H9 (cell line): ENCODE measurements around the gene GNPDA1. TPM values are rescaled to one million over a fixed set of nuclear protein-coding genes. Genes with fewer than 3 reads are reported as not detected.

ENCODE experiments used
- DNase-seq: peaks from one replicate; pipeline ENCODE4 v3.0.0-alpha.2; 2017
- H2AFZ ChIP-seq: one replicate; pipeline ENCODE4 v1.6.1; 2013; ENCODE audit warnings: mild to moderate bottlenecking, low read length, control low read depth, moderate library complexity
- H2AK5ac ChIP-seq: 2 replicates; pipeline ENCODE4 v1.6.1; 2013; ENCODE audit warnings: low read length, control low read depth, mixed read lengths; ENCODE audit not compliant: insufficient read length
- H2BK120ac ChIP-seq: one replicate; pipeline ENCODE4 v1.6.1; 2013; ENCODE audit warnings: low read depth, mild to moderate bottlenecking, low read length, control low read depth, inconsistent platforms; ENCODE audit not compliant: poor library complexity, severe bottlenecking
- H2BK12ac ChIP-seq: 2 replicates; pipeline ENCODE4 v1.6.1; 2013; ENCODE audit warnings: low read length, control low read depth, mixed read lengths, low read depth; ENCODE audit not compliant: insufficient read length
- H2BK15ac ChIP-seq: 2 replicates; pipeline ENCODE4 v1.6.1; 2013; ENCODE audit warnings: low read depth, low read length, control low read depth
- H2BK20ac ChIP-seq: one replicate; pipeline ENCODE4 v1.6.1; 2013; ENCODE audit warnings: low read depth, mild to moderate bottlenecking, low read length, control low read depth, inconsistent platforms; ENCODE audit not compliant: poor library complexity, severe bottlenecking
- H2BK5ac ChIP-seq: 2 replicates; pipeline ENCODE4 v1.6.1; 2013; ENCODE audit warnings: low read length, control low read depth, mixed read lengths; ENCODE audit not compliant: insufficient read length
- H3K14ac ChIP-seq: 2 replicates; pipeline ENCODE4 v1.6.1; 2013; ENCODE audit warnings: low read length, control low read depth; ENCODE audit not compliant: insufficient read depth
- H3K18ac ChIP-seq: 2 replicates; pipeline ENCODE4 v1.6.1; 2013; ENCODE audit warnings: low read depth, mild to moderate bottlenecking, mixed read lengths, low read length, control low read depth; ENCODE audit not compliant: insufficient read length
- H3K23ac ChIP-seq: 2 replicates; pipeline ENCODE4 v1.6.1; 2013; ENCODE audit warnings: low read length, control low read depth, mixed read lengths, low read depth; ENCODE audit not compliant: insufficient read length
- H3K23me2 ChIP-seq: 2 replicates; pipeline ENCODE4 v1.6.1; 2013; ENCODE audit warnings: low read depth, mild to moderate bottlenecking, mixed read lengths, low read length, control low read depth; ENCODE audit not compliant: insufficient read length, poor library complexity, severe bottlenecking
- H3K27ac ChIP-seq: 2 replicates; pipeline ENCODE4 v1.5.1; 2013; ENCODE audit warnings: low read length, control low read depth, mixed read lengths, low read depth; ENCODE audit not compliant: insufficient read length
- H3K27me3 ChIP-seq: 2 replicates; pipeline ENCODE4 v1.6.1; 2013; ENCODE audit warnings: low read length, control low read depth, inconsistent platforms; ENCODE audit not compliant: insufficient read depth
- H3K4ac ChIP-seq: 2 replicates; pipeline ENCODE4 v1.6.1; 2013; ENCODE audit warnings: low read depth, mild to moderate bottlenecking, control low read depth, inconsistent platforms, low read length, moderate library complexity
- H3K4me1 ChIP-seq: 2 replicates; pipeline ENCODE4 v1.6.1; 2013; ENCODE audit warnings: low read length, control low read depth, inconsistent platforms; ENCODE audit not compliant: insufficient read depth
- H3K4me2 ChIP-seq: 2 replicates; pipeline ENCODE4 v1.6.1; 2013; ENCODE audit warnings: low read length, control low read depth, mixed read lengths; ENCODE audit not compliant: insufficient read length, insufficient read depth
- H3K56ac ChIP-seq: 2 replicates; pipeline ENCODE4 v1.6.1; 2013; ENCODE audit warnings: low read depth, mild to moderate bottlenecking, mixed read lengths, low read length, control low read depth; ENCODE audit not compliant: insufficient read length
- H3K79me1 ChIP-seq: 2 replicates; pipeline ENCODE4 v1.6.1; 2013; ENCODE audit warnings: low read depth, mild to moderate bottlenecking, moderate library complexity, low read length, control low read depth, inconsistent platforms; ENCODE audit not compliant: insufficient read depth, poor library complexity, severe bottlenecking
- H3K79me2 ChIP-seq: 2 replicates; pipeline ENCODE4 v1.6.1; 2013; ENCODE audit warnings: low read length, control low read depth, inconsistent platforms; ENCODE audit not compliant: insufficient read depth
- H3K9ac ChIP-seq: 2 replicates; pipeline ENCODE4 v1.6.1; 2013; ENCODE audit warnings: low read length, control low read depth, mixed read lengths; ENCODE audit not compliant: insufficient read length; ENCODE audit errors: extremely low read depth
- H3K9me3 ChIP-seq: one replicate; pipeline ENCODE4 v1.6.1; 2013; ENCODE audit warnings: low read depth, low read length, inconsistent platforms; ENCODE audit not compliant: control insufficient read depth
- H3T11ph ChIP-seq: one replicate; pipeline ENCODE4 v1.6.1; 2013; ENCODE audit warnings: mild to moderate bottlenecking, low read length, control low read depth, inconsistent platforms
- H4K20me1 ChIP-seq: one replicate; pipeline ENCODE4 v1.6.1; 2013; ENCODE audit not compliant: control insufficient read depth, insufficient read length, insufficient read depth
- H4K5ac ChIP-seq: 2 replicates; pipeline ENCODE4 v1.6.1; 2013; ENCODE audit warnings: low read depth, mild to moderate bottlenecking, mixed read lengths, low read length, control low read depth; ENCODE audit not compliant: insufficient read length
- H4K8ac ChIP-seq: replicated peaks from 2 replicates; pipeline ENCODE4 v1.6.1; 2013; ENCODE audit warnings: low read length, control low read depth, mixed read lengths, low read depth; ENCODE audit not compliant: insufficient read length
- H4K91ac ChIP-seq: 2 replicates; pipeline ENCODE4 v1.6.1; 2013; ENCODE audit warnings: low read depth, mild to moderate bottlenecking, moderate library complexity, mixed read lengths, low read length, control low read depth; ENCODE audit not compliant: insufficient read length
- H3K27ac Mint-ChIP-seq, 3 experiments: 2 replicates in 2 of 3; 3 replicates in 1 of 3; pipeline ENCODE4 v1.8.0; 2020 to 2021; ENCODE audit warnings: mixed read lengths in 3 of 3, mild to moderate bottlenecking in 1 of 3, moderate library complexity in 1 of 3
- H3K27me3 Mint-ChIP-seq: 2 replicates; pipeline ENCODE4 v1.8.0; 2021; ENCODE audit warnings: low read depth, mild to moderate bottlenecking, moderate library complexity, mixed read lengths
- H3K36me3 Mint-ChIP-seq, 3 experiments: 2 replicates in 2 of 3; 3 replicates in 1 of 3; pipeline ENCODE4 v1.8.0; 2020 to 2021; ENCODE audit warnings: low read depth in 3 of 3, mixed read lengths in 3 of 3; ENCODE audit not compliant: insufficient read depth in 1 of 3
- H3K4me1 Mint-ChIP-seq, 2 experiments: 2 replicates each; pipeline ENCODE4 v1.8.0; 2020; ENCODE audit warnings: mixed read lengths in 2 of 2
- H3K4me3 Mint-ChIP-seq, 2 experiments: 2 replicates in 1 of 2; 3 replicates in 1 of 2; pipeline ENCODE4 v1.8.0; 2020 to 2021; ENCODE audit warnings: mild to moderate bottlenecking in 2 of 2, mixed read lengths in 2 of 2, moderate library complexity in 1 of 2
- H3K9me3 Mint-ChIP-seq, 2 experiments: 2 replicates in 1 of 2; 3 replicates in 1 of 2; pipeline ENCODE4 v1.8.0; 2020; ENCODE audit warnings: mild to moderate bottlenecking in 2 of 2, mixed read lengths in 2 of 2, moderate library complexity in 1 of 2
- whole genome bisulfite sequencing: extraction: QIAGEN DNeasy Blood & Tissue Kit; methylation state at CpG from one replicate; pipeline ENCODE4 v1.1.7; 2013; ENCODE audit warnings: missing lambda C conversion rate, low lambda C conversion rate, mixed read lengths; ENCODE audit not compliant: insufficient read length; ENCODE audit errors: extremely low coverage; 5-methylcytosine and 5-hydroxymethylcytosine counted together
- total RNA-seq: library from RNA; stranded (reverse); gene quantifications from 2 replicates; pipeline ENCODE4 v1.2.1, GENCODE V29; 2021
- TF ChIP-seq, protein P1 (sequence below): fragments of 200-600 bp; sonication (generic); conservative IDR thresholded peaks from 3 replicates; pipeline ENCODE4 v1.8.0; 2021; ENCODE audit warnings: antibody characterized with exemption, mild to moderate bottlenecking

GNPDA1 gene
- total RNA-seq, 1 experiment from 2014 or later: 66.8 TPM

DNA sequence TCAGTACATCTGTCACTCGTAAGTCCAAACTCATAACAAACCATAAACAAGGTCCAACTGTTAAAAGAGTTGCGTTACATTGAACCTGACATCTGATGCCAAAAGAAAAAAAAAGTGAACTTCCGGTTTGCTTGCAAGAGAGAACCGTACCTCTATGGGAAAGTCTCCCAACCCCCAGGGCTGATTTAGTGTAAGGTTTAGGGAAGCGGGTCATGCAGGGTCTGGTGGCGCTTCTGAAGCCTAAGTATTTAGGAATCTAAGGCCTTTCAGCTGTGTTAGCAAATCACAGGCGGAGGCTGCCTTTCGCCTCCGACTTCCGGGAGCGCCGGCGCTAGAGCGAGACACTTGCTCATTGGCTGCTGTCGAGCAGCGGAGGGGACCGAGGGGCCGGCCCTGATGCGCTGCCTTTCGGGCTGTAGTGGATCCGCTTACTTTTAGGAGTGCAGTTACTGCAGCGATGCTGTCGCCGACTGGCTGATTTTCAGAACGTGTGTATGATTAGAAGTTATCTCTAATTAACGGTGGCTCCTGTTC, 12.0 kb upstream of the GNPDA1 start:
- H3K9ac ChIP-seq: peak overlapping the region; percentile 67
- WGBS: no CpG with 5 or more reads among the region's 26 CpGs
- peak overlapping the region; percentile 94 to 99 (median 96) for H3K27ac Mint-ChIP-seq

More for the DNA sequence above, 12.0 kb upstream of the GNPDA1 start:
- Histone ChIP-seq H3K4me2 (peak overlapping the region; percentile 86), H3K4ac (no peak overlapping the region), H3T11ph (no peak overlapping the region), H4K20me1 (no peaks in the 10 kb centered on the region), H2BK20ac (no peak overlapping the region), H3K23ac (no peak overlapping the region), H2BK15ac (no peak overlapping the region), H2BK120ac (no peak overlapping the region), H2AFZ (peak overlapping the region; percentile 98), H3K18ac (no peak overlapping the region), H3K27me3 (no peaks in the 10 kb centered on the region), H3K56ac (no peak overlapping the region), H3K4me1 (no peaks in the 10 kb centered on the region), H3K9me3 (no peaks in the 10 kb centered on the region), H2BK12ac (no peak overlapping the region), H3K27ac (peak overlapping the region; percentile 73), H3K14ac (no peak overlapping the region), H3K23me2 (peaks cover 3% of the 10 kb centered on the region), H3K79me1 (no peaks in the 10 kb centered on the region), H3K79me2 (no peaks in the 10 kb centered on the region), H4K5ac (no peak overlapping the region), H2BK5ac (no peak overlapping the region), H4K8ac (no peak overlapping the region), H4K91ac (no peak overlapping the region), H2AK5ac (no peak overlapping the region)
- H3K36me3 Mint-ChIP-seq: peaks cover 0 to 7% (median 0%) of the 10 kb centered on the region in 3 experiments; a peak in 3 of 7 replicates
- DNase-seq: peak; percentile 96
- H3K4me3 Mint-ChIP-seq: peak overlapping the region; percentile 78 to 87
- H3K9me3 Mint-ChIP-seq: peaks cover 7% of the 10 kb centered on the region in 2 experiments
- H3K27me3 Mint-ChIP-seq: peaks cover 7% of the 10 kb centered on the region
- TF ChIP-seq, protein P1, sequence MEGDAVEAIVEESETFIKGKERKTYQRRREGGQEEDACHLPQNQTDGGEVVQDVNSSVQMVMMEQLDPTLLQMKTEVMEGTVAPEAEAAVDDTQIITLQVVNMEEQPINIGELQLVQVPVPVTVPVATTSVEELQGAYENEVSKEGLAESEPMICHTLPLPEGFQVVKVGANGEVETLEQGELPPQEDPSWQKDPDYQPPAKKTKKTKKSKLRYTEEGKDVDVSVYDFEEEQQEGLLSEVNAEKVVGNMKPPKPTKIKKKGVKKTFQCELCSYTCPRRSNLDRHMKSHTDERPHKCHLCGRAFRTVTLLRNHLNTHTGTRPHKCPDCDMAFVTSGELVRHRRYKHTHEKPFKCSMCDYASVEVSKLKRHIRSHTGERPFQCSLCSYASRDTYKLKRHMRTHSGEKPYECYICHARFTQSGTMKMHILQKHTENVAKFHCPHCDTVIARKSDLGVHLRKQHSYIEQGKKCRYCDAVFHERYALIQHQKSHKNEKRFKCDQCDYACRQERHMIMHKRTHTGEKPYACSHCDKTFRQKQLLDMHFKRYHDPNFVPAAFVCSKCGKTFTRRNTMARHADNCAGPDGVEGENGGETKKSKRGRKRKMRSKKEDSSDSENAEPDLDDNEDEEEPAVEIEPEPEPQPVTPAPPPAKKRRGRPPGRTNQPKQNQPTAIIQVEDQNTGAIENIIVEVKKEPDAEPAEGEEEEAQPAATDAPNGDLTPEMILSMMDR: no peak
- H3K4me1 Mint-ChIP-seq: peaks cover 12 to 15% of the 10 kb centered on the region in 2 experiments
